HTERT RPE-1 (cell line): ENCODE data around the gene PTGES3.
"Not testable (repeated sequence)": the region's sequence is repeated elsewhere in the genome, so short reads cannot be mapped to it uniquely, and the experiment has no call there.

ENCODE experiments used
- in situ Hi-C: fragments of 300-500 bp; cut with MboI; formaldehyde crosslinking; loops from 4 replicates; pipeline ENCODE4 v1.14.3; 2020; ENCODE audit warnings: low sequenced_read_pairs

The PTGES3 gene

DNA sequence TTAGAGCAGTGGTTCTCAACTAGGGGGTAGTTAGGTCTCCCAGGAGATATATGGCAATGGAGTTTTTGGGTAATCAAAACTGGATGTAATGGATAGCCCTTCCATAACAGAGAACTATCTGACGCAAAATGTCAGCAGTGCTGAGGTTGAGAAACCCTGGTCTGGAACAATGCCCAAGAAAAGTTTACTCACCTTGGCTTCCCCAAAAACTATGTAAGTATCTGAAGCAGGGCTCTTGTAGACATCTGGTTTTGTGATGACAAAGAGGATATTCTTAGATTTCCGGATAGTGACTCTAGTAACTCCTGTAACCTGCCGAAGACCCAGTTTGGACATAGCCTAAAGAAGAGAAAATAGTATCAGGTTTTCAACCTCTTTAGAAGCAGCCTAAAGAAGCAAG, 25.3 kb upstream of the PTGES3 start:
- in situ Hi-C loops = no loop called here

DNA sequence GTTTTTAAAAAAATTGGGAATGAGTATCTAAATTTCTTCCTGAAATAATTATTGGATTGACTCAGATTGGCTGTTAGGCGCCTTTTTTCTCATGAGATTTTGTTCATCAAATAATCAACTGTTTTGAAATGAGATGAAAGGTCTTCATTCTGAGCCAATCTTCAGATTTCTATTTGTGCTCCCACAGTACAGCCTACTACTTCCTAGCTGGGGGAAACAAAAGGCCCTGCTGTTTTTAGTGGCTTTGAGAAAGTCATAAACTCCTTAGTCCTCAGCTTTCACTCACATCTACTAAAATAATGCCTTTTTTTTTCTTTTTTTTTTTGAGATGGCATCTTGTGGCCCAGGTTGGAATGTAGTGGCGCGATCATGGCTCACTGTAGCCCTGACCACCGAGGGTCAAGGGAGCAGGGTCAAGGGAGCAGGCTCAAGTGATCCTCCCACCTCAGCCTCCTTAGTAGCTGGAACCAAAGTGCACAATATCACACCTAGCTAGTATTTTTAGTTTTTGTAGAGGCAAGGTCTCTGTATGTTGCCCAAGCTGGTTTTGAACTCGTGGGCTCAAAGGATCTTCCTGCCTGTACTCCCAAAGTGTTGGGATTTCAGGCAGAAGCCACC, 21.8 kb upstream of the PTGES3 start:
- in situ Hi-C loops = no loop called here

DNA sequence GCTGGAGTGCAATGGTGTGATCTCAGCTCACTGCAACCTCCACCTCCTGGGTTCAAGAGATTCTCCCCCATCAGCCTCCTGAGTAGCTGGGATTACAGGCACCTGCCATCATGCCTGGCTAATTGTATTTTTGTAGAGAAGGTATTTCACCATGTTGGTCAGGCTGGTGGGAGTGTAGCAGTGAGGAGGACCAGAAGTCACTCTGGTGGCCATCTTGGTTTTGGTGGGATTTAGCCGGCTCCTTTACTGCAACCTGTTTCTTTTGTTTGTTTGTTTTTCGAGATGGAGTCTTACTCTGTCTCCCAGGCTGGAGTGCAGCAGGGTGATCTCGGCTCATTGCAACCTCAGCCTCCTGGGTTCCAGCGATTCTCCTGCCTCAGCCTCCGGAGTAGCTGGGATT, 16.4 kb upstream of the PTGES3 start:
- in situ Hi-C loops = not testable (repeated sequence)

DNA sequence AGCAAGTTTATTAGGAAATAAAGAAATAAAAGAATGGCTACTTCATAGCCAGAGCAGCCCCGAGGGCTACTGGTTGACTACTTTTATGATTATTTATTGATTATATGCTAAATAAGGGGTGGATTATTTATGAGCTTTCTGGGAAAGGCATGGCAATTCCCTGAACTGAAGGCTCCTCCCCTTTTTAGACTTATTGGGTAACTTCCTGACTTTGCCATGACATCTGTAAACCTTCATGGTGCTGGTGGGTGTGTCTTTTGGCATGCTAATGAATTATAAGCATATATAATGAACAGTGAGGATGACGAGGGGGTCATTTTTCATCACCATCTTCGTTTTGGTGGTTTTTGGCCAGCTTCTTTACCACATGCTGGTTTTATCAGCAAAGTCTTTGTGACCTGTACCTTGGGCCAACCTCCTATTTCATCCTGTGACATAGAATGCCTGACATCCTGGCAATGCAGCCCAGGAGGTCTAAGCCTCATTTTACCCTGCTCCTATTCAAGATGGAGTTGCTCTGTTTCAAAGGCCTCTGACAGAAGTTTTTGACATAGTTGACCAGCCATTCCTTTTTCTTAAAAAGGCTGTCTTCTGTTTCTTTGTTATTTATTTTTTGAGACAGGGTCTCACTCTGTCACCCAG, 11.1 kb upstream of the PTGES3 start:
- in situ Hi-C loops = no loop called here

DNA sequence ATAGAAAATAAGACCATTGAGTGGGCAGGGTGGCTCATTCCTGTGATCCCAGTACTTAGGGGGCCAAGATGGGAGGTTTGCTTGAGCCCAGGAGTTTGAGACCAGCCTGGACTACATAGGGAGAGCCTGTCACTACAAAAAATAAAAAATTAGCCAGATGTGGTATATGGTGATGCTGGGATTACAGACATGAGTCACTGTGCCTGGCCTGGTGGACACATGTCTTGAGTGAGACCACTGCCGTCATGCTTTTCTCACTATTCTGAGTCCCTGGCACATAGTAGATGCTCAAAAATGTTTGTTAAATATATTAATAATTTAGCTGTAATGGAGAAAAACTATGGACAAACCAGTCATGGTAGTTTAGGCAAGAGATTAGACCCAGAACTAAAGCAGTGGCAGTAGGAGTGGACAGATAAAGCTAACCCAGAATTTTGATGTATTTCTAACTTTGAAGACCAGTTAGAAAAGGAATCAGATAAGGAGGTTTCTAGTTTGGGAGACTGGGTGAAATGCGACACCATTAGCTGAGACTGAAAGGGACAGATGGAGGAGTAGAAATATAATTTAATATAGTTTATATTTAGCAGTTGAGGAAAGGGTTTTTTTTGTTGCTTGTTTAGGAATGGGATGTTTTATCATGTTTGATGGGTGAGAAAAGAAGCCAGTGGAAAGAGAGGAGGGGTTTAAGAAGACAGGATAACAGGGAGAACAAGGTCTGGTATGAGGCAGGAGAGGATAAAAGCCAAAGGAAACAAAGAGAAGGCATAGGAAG, 7.4 kb upstream of the PTGES3 start:
- in situ Hi-C loops = no loop called here

DNA sequence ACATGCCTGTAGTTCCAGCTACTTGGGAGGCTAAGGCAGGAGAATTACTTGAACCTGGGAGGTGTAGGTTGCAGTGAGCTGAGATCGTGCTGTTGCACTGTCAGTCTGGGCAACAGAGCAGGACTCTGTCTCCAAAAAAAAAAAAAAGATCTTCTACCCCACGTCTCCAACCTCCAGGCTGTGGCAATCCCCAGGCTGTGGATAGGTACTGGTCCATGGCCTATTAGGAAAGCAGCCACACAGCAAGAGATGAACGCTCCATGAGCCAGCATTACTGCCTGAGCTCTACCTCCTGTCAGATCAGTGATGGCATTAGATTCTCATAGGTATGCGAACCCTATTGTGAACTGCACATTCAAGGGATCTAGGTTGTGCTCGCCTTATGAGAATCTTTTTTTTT, 6.1 kb upstream of the PTGES3 start:
- in situ Hi-C loops = no loop called here

DNA sequence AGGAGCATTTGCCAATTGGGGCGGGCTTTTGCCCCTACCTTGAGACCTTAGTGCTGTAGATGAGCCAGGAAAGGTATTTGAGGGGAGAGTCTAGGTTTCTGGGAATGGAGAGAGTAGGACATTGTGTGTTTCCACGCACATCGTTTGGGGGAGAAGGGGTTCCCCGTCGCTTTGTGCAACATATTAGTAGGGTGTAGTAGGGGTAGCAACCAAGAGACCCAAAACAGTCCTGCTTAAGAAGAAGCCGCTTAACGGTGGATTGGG, 694 bp upstream of the PTGES3 start:
- in situ Hi-C loops = no loop called here

DNA sequence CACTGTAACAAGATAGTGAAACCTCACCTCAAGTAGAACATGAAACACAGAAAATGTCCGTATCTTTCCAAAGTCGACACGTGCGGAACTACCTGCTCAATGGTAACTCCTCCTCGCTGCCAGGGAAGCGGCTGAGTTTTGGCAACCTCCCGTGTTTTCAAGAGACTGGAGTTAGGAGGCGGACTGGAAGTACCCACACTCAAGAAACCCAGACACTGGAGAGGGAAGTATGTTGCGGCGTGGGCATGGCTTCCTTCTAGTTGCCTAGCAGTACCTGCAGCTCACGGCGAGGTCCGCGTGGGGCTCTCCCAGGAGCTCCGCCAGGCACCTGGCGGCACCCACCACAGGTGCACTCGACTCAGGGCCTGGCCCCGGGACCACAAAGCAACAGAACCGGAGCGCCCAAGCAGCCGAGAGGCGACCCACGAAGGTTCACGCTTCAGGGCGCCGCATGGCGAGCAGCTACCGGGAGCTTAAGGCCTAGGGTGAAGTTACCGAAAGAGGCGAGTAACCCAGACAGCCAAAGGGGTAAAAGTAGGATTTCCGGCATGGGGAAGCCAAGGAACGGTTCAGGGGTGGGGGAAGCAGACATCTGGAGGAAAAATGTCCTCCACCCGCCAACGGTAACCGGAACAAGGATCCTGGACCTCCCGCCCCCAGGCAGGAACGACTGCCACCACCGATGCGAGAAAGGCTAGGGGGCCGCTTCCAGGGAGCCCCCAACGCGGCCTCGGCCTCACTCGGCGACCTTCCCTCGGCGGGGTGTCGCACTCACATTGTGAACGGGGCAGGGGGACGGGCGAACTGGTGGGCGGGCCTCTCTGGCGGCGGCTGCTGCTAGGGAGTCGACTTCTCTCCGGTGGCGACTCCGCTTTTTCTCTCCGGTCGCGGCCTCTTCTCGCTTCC, 608 bp downstream of the PTGES3 start:
- in situ Hi-C loops = no loop called here

DNA sequence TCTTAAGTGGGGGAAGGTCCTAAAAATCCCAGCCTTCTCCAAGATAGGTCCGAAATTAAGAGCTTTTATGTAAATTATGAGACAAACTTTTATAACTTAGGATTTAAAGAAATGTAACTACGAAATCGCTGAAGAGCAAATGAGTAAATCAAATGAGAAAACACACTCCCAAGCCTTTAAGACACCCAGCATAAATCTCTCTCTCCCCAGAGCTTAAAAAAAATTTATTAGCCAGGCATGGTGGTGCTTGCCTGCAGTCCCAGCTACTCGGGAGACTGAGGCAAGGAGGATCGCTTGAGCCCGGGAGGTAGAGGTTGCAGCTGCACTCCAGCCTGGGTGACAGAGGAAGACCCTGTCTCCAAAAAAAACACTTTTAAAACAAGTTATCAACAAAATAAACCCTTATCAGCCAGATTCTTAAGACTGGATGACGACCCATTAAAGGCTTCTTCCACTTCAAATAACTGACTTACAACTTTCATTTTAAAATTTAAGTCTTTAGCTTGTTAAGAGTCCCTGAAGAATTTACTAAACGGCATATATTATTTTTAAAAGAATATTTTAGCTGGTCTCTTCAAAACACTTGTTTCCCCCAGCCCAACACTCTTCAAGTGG, 3.2 kb downstream of the PTGES3 start:
- in situ Hi-C loops = no loop called here

DNA sequence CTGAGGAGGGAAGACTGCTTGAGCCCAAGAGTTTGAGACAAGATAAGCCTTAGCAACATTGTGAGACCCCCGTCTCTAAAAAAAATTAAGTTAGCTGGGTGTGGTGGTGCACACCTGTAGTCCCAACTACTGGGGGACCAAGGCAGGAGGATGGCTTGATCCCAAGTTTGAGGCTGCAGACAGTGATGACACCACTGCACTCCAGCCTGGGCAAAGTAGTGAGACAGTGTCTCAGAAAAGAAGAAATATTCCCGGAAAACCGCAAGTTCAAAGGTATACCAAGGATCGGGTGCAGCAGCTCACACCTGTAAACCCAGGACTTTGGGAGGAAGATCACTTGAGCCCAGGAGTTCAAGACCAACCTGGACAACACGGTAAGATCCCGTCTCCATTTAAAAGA, 5.8 kb downstream of the PTGES3 start:
- in situ Hi-C loops = no loop called here

DNA sequence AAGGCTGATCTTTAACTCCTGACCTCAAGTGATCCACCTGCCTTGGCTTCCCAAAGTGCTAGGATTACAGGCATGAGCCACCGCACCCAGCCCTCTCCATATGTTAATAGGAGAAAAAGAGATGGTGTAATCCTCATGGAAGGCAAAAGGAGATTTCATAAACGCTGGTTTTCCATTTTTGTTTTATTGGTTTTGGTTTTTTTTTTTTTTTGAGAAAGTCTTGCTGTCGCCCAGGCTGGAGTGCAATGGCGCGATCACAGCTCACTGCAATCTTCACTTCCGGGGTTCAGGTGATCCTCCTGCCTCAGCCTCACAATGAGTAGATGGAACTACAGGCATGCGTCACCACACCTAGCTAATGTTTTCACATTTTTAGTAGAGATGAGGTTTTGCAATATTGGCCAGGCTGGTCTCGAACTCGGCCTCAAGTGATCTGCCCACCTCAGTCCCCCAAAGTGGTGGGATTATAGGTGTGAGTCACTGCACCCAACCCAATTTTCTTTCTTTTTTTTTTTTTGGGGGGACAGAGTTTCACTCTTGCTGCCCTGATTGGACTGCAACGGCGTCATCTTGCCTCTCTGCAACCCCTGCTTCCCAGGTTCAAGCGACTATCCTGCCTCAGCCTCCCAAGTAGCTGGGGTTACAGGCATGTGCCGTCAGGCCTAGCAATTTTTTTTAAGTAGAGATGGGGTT, 8.1 kb downstream of the PTGES3 start:
- in situ Hi-C loops = no loop called here

DNA sequence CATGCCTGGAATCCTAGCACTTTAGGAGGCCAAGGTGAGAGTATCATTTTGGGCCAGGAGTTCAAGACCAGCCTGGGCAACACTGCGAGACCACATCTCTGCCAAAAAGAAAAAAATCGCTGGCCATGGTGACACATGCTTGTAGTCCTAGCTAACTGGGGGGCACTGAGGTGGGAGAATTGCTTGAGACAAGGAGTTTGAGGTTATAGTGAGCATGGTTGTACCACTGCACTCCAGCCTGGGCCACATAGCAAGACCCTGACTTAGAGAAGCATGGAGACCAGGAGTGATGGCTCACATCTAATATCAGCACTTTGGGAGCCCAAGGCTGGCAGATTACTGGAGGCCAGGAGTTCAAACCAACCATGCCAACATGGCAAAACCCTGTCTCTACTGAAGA, 9.2 kb downstream of the PTGES3 start:
- in situ Hi-C loops = no loop called here

DNA sequence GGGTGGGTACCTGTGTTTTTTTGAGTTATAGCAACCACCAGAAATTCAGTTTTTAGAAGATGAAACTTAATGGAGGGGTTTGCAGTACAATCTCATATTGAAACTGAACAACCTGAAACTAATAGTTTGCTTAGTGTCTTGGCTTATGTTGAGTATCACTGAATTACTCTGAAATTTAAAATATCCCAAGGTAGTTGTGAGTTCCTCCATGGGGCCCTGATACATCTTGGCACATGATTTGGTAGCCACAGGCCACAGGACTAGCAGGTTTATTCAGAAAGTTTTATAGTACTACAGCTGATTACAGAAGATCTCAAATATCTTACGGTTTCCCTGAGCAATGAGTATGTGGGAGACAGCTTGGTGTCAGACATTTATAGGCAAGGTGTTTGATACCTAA, 10.4 kb downstream of the PTGES3 start:
- in situ Hi-C loops = no loop called here

DNA sequence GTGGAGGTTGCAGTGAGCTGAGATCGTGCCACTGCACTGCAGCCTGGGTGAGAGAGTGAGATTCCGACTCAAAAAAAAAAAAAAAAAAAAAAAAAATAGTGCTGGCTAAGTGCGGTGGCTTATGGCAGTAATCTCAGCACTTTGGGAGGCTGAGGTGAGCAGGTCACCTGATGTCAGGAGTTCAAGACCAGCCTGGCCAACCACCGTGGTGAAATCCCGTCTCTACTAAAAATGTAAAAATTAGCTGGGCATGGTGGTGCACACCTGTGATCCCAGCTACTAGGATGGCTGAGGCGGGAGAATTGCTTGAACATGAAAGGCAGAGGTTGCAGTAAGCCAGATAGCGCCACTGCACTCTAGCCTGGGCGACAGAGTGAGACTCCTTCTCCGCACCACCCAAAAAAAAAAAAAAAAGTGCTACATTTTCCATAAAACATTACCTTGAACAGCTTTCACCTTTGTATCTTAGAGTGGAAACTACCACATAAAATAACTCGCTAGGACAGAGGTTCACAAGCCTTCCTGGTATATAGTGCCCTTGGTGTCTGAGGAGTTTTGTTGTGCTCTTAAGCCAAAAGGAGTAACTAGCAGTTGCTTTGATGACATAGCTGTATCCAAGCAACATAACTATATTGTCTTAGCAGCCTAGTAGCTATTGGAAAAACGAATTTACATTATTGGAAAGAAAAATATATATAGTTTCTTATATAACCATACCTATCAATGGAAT, 11.1 kb downstream of the PTGES3 start:
- in situ Hi-C loops = no loop called here

DNA sequence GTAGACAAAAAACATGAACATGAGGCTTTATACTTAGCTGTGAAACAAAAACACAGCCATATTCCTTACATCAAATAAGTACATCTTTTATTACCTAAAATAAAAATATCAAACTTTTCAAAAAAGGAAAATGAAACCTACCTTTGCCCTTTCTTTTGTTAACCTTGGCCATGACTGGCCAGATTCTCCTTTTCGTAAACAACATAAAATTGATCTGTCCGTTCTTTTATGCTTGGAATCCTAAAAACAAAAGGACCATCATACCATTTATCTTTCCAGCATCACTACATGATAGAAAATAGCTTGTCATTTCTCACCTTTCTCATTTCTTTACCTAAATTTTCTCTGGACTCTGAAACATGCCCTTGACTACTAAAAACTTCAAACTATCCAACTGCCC, 16.5 kb downstream of the PTGES3 start:
- in situ Hi-C loops = no loop called here

DNA sequence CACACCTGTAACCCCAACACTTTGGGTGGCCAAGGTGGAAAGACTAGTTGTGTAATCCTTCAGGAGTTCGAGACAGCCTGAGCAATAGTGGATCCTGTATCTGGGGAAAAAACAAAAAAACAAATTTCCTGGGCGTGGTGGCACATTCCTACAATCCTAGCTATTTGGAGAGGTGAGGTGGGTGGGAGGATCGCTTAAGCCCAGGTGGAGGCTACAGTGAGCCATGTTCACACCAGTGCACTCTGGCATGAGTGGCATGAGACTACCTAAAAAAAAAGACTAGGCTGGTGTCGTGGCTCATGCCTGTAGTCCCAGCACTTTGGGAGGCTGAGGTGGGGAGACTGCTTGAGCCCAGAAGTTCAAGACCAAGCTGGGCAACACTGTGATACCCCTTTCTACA, 17.2 kb downstream of the PTGES3 start:
- in situ Hi-C loops = no loop called here

DNA sequence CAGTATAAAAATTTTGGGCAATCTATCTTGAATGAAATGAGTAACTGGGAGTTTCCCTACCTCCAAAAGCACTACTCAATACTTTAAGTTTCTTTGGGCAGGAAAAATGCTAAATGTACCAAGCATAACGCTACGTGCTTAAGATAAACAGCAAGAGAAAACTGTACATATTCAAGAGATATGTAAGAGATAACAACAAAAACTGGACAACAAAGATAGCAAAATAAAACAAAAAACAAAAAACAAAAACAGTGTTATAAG, 20.0 kb downstream of the PTGES3 start:
- in situ Hi-C loops = no loop called here

DNA sequence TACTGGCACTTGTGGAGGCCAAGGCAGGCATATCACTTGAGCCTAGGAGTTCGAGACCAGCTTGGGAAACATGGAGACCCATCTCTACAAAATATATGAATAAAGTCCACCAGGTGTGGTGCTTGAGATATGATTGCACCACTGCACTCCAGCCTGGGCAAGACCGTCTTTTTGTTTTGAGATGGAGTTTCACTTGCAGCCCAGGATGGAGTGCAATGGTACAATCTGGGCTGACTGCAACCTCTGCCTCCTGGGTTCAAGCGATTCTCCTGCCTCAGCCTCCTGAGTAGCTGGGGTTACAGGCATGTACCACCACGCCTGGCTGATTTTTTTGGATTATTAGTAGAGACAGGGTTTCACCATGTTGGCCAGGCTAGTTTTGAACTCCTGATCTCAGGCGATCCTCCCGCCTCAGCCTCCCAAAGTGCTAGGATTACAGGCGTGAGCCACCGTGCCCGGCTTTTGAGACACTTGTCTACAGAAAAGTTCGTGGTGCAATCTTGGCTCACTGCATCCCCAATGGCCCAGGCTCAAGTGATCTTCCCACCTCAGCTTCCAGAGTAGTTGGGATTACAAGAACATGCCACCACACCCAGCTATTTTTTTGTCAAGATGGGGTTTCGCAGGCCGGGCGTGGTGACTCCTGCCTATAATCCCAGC, 26.0 kb downstream of the PTGES3 start:
- in situ Hi-C loops = no loop called here

DNA sequence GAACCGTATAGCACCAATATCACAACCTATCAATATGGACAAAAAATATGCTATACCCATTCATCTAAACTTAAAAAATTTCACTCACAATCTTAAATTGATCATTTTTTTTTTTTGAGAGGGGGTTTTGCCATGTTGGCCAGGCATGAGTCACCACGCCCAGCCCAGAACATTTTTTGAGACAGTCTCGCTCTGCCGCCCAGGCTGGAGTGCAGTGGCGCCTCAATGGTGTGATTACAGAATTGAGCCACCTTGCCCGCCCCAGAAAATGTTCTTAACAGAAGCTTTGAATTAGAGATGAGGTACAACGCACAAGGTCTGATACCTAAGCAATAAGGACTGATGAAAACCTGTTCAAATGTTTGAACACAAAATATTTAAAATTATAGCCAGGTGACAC, 26.5 kb downstream of the PTGES3 start:
- in situ Hi-C loops = no loop called here

DNA sequence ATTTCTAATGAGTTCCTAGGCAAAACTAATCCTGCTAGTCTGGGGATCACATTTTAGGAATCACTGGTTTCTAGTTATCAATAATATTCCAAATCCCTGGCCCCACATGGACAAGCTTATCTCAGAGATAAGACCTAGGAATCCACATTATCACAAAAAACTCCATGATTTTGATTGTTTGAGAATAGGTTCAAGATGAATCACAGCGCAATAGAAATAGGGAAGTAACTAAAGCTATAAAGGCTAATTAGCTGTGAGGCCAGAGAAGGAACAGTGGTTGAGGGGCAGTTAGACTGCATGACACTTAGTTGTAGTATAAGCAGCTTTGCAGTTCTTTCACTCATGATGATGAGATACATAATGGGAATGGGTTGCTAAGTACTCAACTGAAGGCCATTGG, 29.2 kb downstream of the PTGES3 start:
- in situ Hi-C loops = no loop called here
